GM19099 (cell line): ENCODE measurements around the gene TTC39C.

Experiments
- POLR2A ChIP-seq: IDR thresholded peaks from 3 replicates; pipeline ENCODE4 v1.6.1; 2011; ENCODE audit warnings: low read depth; ENCODE audit not compliant: insufficient read length; ENCODE audit errors: extremely low read depth

TTC39C gene

GRCh38 chr18:24022161-24022560 is 7.6 kb downstream of the TTC39C start:
- TF ChIP-seq POLR2A = no peak

GRCh38 chr18:24023185-24023814 is 8.7 kb downstream of the TTC39C start:
- TF ChIP-seq POLR2A = no peak

GRCh38 chr18:24024425-24024824 is 9.9 kb downstream of the TTC39C start:
- no peak for TF ChIP-seq POLR2A

GRCh38 chr18:24026457-24026856 is 11.9 kb downstream of the TTC39C start:
- no peak for TF ChIP-seq POLR2A

- TF ChIP-seq POLR2A = no peak
Measured at GRCh38 chr18:24027156-24027827, 12.7 kb downstream of the TTC39C start.

- no peak for TF ChIP-seq POLR2A
Measured at GRCh38 chr18:24031318-24031717, 16.8 kb downstream of the TTC39C start.

- TF ChIP-seq POLR2A = no peak
Measured at GRCh38 chr18:24031916-24032315, 17.4 kb downstream of the TTC39C start.

- TF ChIP-seq POLR2A = no peak
Measured at GRCh38 chr18:24033641-24034412, 19.3 kb downstream of the TTC39C start.

- TF ChIP-seq POLR2A = no peak
Measured at GRCh38 chr18:24035316-24035715, 20.8 kb downstream of the TTC39C start.

- TF ChIP-seq POLR2A = no peak
Measured at GRCh38 chr18:24039671-24040070, 25.1 kb downstream of the TTC39C start.

GRCh38 chr18:24041691-24042090 is 27.1 kb downstream of the TTC39C start:
- no peak for TF ChIP-seq POLR2A

GRCh38 chr18:24043403-24043802 is 28.8 kb downstream of the TTC39C start:
- TF ChIP-seq POLR2A = no peak

- no peak for TF ChIP-seq POLR2A
Measured at GRCh38 chr18:24048261-24048660, 33.7 kb downstream of the TTC39C start.

- no peak for TF ChIP-seq POLR2A
Measured at GRCh38 chr18:24049142-24049541, 34.6 kb downstream of the TTC39C start.

- TF ChIP-seq POLR2A = no peak
Measured at GRCh38 chr18:24051031-24051947, 36.7 kb downstream of the TTC39C start.

GRCh38 chr18:24052053-24052452 is 37.5 kb downstream of the TTC39C start:
- TF ChIP-seq POLR2A = no peak

- no peak for TF ChIP-seq POLR2A
Measured at GRCh38 chr18:24053211-24053610, 38.7 kb downstream of the TTC39C start.
